ENCODE data around the gene F11.
"Not testable (repeated sequence)": the region's sequence is repeated elsewhere in the genome, so short reads cannot be mapped to it uniquely, and the experiment has no call there.

The F11 gene

GRCh38 chr4:186265683-186266652, at the start of gene F11:
TSS of gene F11 (plus strand) at chr4:186266189. CDS start at chr4:186267137, 948 bp downstream.
- in situ Hi-C loops (cut with MboI; ENCODE audit: low sequenced_read_pairs): no loop called here

- in situ Hi-C loops (cut with MboI; ENCODE audit: low sequenced_read_pairs): no loop called here
Measured at GRCh38 chr4:186216465-186217024, 49.4 kb upstream of the F11 start.

GRCh38 chr4:186217733-186218293, 48.2 kb upstream of the F11 start:
- in situ Hi-C loops (cut with MboI; ENCODE audit: low sequenced_read_pairs): no loop called here

- in situ Hi-C loops (cut with MboI; ENCODE audit: low sequenced_read_pairs): no loop called here
Measured at GRCh38 chr4:186221624-186222023, 44.4 kb upstream of the F11 start.

- in situ Hi-C loops (cut with MboI; ENCODE audit: low sequenced_read_pairs): no loop called here
Measured at GRCh38 chr4:186225848-186226247, 40.1 kb upstream of the F11 start.

GRCh38 chr4:186226521-186227189, 39.3 kb upstream of the F11 start:
- in situ Hi-C loops (cut with MboI; ENCODE audit: low sequenced_read_pairs): no loop called here

- in situ Hi-C loops (cut with MboI; ENCODE audit: low sequenced_read_pairs): no loop called here
Measured at GRCh38 chr4:186227221-186227620, 38.8 kb upstream of the F11 start, which contains the start of gene KLKB1. TSS of gene KLKB1 (plus strand) at chr4:186227507. CDS start at chr4:186228196, 689 bp downstream.

- in situ Hi-C loops (cut with MboI; ENCODE audit: low sequenced_read_pairs): no loop called here
Measured at GRCh38 chr4:186227744-186228513, 38.1 kb upstream of the F11 start.

GRCh38 chr4:186228514-186228894, 37.5 kb upstream of the F11 start:
- in situ Hi-C loops (cut with MboI; ENCODE audit: low sequenced_read_pairs): no loop called here

- in situ Hi-C loops (cut with MboI; ENCODE audit: low sequenced_read_pairs): no loop called here
Measured at GRCh38 chr4:186234367-186234766, 31.6 kb upstream of the F11 start.

GRCh38 chr4:186236126-186236525, 29.9 kb upstream of the F11 start:
- in situ Hi-C loops (cut with MboI; ENCODE audit: low sequenced_read_pairs): no loop called here

GRCh38 chr4:186240452-186240847, 25.5 kb upstream of the F11 start:
- in situ Hi-C loops (cut with MboI; ENCODE audit: low sequenced_read_pairs): no loop called here

GRCh38 chr4:186240848-186241491, 25.0 kb upstream of the F11 start:
- in situ Hi-C loops (cut with MboI; ENCODE audit: low sequenced_read_pairs): no loop called here

- in situ Hi-C loops (cut with MboI; ENCODE audit: low sequenced_read_pairs): no loop called here
Measured at GRCh38 chr4:186241616-186242015, 24.4 kb upstream of the F11 start.

GRCh38 chr4:186242031-186242430, 24.0 kb upstream of the F11 start:
- in situ Hi-C loops (cut with MboI; ENCODE audit: low sequenced_read_pairs): not testable (repeated sequence)

GRCh38 chr4:186243331-186243730, 22.7 kb upstream of the F11 start:
- in situ Hi-C loops (cut with MboI; ENCODE audit: low sequenced_read_pairs): no loop called here

GRCh38 chr4:186244835-186245234, 21.2 kb upstream of the F11 start:
- in situ Hi-C loops (cut with MboI; ENCODE audit: low sequenced_read_pairs): no loop called here

GRCh38 chr4:186247062-186247752, 18.8 kb upstream of the F11 start:
- in situ Hi-C loops (cut with MboI; ENCODE audit: low sequenced_read_pairs): not testable (repeated sequence)

GRCh38 chr4:186248643-186249042, 17.3 kb upstream of the F11 start:
- in situ Hi-C loops (cut with MboI; ENCODE audit: low sequenced_read_pairs): no loop called here

All from HL-60/S4 treated with phorbol 12-myristate 13-acetate at 8.2 ng/mL for 4 days and 3 days (cell line).